Thyroid gland (tissue), 4 donors: ENCODE data around the gene MKRN2OS.

Source experiments
- CTCF ChIP-seq, 6 experiments: fragments of 200-600 bp in 3 of 6; fragments of 450-650 bp in 3 of 6; sonication (generic) in 3 of 6; IDR thresholded peaks; one replicate each; pipeline ENCODE4 v1.5.1; 2016 to 2019; ENCODE audit warnings: antibody characterized with exemption in 6 of 6, mild to moderate bottlenecking in 2 of 6, inconsistent platforms in 1 of 6, moderate library complexity in 1 of 6
- POLR2A ChIP-seq, 2 donors: fragments of 450-650 bp; IDR thresholded peaks; one replicate each; pipeline ENCODE4 v1.6.1; 2017; ENCODE audit warnings: antibody characterized with exemption in 2 of 2, mild to moderate bottlenecking in 2 of 2, moderate library complexity in 1 of 2

DNA sequence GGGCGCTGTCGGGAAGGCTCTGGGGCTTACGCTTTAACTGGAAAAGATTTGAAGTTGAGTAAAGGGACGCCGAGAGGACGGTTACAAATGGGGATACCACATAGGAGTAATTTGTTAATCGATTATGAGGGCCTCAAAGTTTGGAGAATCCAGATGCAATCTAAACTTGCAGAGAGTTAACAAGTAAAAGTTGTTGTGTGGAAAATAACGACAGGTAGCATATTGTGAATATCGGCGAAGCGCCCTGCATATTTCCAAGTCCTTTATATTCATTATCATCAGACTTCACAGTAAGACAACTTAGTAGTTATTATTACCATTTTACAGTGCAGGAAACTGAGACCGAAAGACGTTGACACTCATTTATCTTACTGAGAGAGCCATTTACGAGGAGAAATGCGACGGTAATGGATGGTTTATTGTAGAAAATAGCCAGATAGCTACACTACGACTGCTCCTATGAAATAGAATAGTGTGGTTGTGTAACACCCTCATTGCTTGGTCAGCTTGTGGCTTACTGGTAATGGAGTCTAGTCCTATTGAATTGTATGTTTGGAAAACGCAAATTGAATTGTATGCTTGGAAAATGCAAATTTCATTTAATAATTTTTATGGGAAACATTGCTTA is 12.3 kb upstream of the MKRN2OS start:
- TF ChIP-seq CTCF (IDR thresholded peaks at IDR 0.05): no peak
- TF ChIP-seq POLR2A (IDR thresholded peaks at IDR 0.05): no peak
